Measurements from ENCODE around the gene ADCY1. TPM values are rescaled to one million over a fixed set of nuclear protein-coding genes. Genes with fewer than 3 reads are reported as not detected.
"Not testable (repeated sequence)": the region's sequence is repeated elsewhere in the genome, so short reads cannot be mapped to it uniquely, and the experiment has no call there.

The ADCY1 gene
- total RNA-seq, 2 donors from 2014 or later: 0.87 to 1.2 TPM

GRCh38 chr7:45761545-45762205 is 187.5 kb downstream of the ADCY1 start:
- intact Hi-C loops (cut with DNase I, micrococcal nuclease): not testable (repeated sequence)

GRCh38 chr7:45762225-45762994 is 188.2 kb downstream of the ADCY1 start:
- DNase-seq; ATAC-seq; intact Hi-C loops (cut with DNase I, micrococcal nuclease): not testable (repeated sequence)

More at GRCh38 chr7:45761545-45762205, 187.5 kb downstream of the ADCY1 start:
- not testable (repeated sequence) for DNase-seq, ATAC-seq

- DNase-seq: peak; percentile 98 to 99
- intact Hi-C loops (cut with DNase I, micrococcal nuclease): not testable (repeated sequence)
Observed at GRCh38 chr7:45768516-45769394, 194.6 kb downstream of the ADCY1 start.

GRCh38 chr7:45769626-45770025 is 195.5 kb downstream of the ADCY1 start:
- DNase-seq: peak; percentile 22 to 28
- ATAC-seq; intact Hi-C loops (cut with DNase I, micrococcal nuclease): not testable (repeated sequence)

More at GRCh38 chr7:45768516-45769394, 194.6 kb downstream of the ADCY1 start:
- peak; percentile 100 for ATAC-seq

Data from left colon (tissue), 2 donors.